ENCODE data around the gene TMEM115. TPM values are rescaled to one million over a fixed set of nuclear protein-coding genes. Genes with fewer than 3 reads are reported as not detected.

The TMEM115 gene
- total and polyA plus RNA-seq, 10 of the 15 experiments (the other 5 are each of a cell fraction or from before 2014, with no cell fraction given), result 1.9 to 18.7 (median 13.2) TPM

- TF ChIP-seq STAT1 (conservative IDR thresholded peaks at IDR 0.05) (no peak), IKZF1 (conservative IDR thresholded peaks at IDR 0.05) (peak; percentile 68), ZNF207 (IDR thresholded peaks at IDR 0.05; ENCODE audit: borderline replicate concordance) (no peak), TCF12 (IDR thresholded peaks at IDR 0.05; ENCODE audit: low read depth, low read length) (0 out of 2 replicates have a peak, but pooled peaks have one; percentile 2), EGR1 (IDR thresholded peaks at IDR 0.05; ENCODE audit: borderline replicate concordance in 1 of 2, low read depth in 2 of 2, low read length in 2 of 2) (peak in 1 of 2 experiments; percentile 23; a peak in 1 of 3 replicates), RB1 (IDR thresholded peaks at IDR 0.05; ENCODE audit: borderline replicate concordance) (peak; percentile 21; the same call in 1 of the 2 replicates), REST (IDR thresholded peaks at IDR 0.05; ENCODE audit: low read depth, low read length) (0 out of 2 replicates have a peak, but pooled peaks have one; percentile 7), WRNIP1 (IDR thresholded peaks at IDR 0.05; ENCODE audit: borderline replicate concordance, low read depth, low read length) (no peak), YBX1 (IDR thresholded peaks at IDR 0.05) (no peak)
- TF ChIP-seq, protein P1, sequence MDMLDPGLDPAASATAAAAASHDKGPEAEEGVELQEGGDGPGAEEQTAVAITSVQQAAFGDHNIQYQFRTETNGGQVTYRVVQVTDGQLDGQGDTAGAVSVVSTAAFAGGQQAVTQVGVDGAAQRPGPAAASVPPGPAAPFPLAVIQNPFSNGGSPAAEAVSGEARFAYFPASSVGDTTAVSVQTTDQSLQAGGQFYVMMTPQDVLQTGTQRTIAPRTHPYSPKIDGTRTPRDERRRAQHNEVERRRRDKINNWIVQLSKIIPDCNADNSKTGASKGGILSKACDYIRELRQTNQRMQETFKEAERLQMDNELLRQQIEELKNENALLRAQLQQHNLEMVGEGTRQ (IDR thresholded peaks at IDR 0.05; ENCODE audit: borderline replicate concordance, low read depth, low read length), result no peak
- TF ChIP-seq, protein P2, sequence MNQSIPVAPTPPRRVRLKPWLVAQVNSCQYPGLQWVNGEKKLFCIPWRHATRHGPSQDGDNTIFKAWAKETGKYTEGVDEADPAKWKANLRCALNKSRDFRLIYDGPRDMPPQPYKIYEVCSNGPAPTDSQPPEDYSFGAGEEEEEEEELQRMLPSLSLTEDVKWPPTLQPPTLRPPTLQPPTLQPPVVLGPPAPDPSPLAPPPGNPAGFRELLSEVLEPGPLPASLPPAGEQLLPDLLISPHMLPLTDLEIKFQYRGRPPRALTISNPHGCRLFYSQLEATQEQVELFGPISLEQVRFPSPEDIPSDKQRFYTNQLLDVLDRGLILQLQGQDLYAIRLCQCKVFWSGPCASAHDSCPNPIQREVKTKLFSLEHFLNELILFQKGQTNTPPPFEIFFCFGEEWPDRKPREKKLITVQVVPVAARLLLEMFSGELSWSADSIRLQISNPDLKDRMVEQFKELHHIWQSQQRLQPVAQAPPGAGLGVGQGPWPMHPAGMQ (IDR thresholded peaks at IDR 0.05; ENCODE audit: borderline replicate concordance), result no peak
- TF ChIP-seq, protein P3, sequence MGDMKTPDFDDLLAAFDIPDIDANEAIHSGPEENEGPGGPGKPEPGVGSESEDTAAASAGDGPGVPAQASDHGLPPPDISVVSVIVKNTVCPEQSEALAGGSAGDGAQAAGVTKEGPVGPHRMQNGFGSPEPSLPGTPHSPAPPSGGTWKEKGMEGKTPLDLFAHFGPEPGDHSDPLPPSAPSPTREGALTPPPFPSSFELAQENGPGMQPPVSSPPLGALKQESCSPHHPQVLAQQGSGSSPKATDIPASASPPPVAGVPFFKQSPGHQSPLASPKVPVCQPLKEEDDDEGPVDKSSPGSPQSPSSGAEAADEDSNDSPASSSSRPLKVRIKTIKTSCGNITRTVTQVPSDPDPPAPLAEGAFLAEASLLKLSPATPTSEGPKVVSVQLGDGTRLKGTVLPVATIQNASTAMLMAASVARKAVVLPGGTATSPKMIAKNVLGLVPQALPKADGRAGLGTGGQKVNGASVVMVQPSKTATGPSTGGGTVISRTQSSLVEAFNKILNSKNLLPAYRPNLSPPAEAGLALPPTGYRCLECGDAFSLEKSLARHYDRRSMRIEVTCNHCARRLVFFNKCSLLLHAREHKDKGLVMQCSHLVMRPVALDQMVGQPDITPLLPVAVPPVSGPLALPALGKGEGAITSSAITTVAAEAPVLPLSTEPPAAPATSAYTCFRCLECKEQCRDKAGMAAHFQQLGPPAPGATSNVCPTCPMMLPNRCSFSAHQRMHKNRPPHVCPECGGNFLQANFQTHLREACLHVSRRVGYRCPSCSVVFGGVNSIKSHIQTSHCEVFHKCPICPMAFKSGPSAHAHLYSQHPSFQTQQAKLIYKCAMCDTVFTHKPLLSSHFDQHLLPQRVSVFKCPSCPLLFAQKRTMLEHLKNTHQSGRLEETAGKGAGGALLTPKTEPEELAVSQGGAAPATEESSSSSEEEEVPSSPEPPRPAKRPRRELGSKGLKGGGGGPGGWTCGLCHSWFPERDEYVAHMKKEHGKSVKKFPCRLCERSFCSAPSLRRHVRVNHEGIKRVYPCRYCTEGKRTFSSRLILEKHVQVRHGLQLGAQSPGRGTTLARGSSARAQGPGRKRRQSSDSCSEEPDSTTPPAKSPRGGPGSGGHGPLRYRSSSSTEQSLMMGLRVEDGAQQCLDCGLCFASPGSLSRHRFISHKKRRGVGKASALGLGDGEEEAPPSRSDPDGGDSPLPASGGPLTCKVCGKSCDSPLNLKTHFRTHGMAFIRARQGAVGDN (IDR thresholded peaks at IDR 0.05), result peak; percentile 91
- TF ChIP-seq, protein P4, sequence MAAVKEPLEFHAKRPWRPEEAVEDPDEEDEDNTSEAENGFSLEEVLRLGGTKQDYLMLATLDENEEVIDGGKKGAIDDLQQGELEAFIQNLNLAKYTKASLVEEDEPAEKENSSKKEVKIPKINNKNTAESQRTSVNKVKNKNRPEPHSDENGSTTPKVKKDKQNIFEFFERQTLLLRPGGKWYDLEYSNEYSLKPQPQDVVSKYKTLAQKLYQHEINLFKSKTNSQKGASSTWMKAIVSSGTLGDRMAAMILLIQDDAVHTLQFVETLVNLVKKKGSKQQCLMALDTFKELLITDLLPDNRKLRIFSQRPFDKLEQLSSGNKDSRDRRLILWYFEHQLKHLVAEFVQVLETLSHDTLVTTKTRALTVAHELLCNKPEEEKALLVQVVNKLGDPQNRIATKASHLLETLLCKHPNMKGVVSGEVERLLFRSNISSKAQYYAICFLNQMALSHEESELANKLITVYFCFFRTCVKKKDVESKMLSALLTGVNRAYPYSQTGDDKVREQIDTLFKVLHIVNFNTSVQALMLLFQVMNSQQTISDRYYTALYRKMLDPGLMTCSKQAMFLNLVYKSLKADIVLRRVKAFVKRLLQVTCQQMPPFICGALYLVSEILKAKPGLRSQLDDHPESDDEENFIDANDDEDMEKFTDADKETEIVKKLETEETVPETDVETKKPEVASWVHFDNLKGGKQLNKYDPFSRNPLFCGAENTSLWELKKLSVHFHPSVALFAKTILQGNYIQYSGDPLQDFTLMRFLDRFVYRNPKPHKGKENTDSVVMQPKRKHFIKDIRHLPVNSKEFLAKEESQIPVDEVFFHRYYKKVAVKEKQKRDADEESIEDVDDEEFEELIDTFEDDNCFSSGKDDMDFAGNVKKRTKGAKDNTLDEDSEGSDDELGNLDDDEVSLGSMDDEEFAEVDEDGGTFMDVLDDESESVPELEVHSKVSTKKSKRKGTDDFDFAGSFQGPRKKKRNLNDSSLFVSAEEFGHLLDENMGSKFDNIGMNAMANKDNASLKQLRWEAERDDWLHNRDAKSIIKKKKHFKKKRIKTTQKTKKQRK (IDR thresholded peaks at IDR 0.05; ENCODE audit: low read depth, low read length), result no peak
Measured at GRCh38 chr3:50340448-50341329, 18.6 kb downstream of the TMEM115 start, which contains the start of gene RASSF1 (continued).
